Cortex of kidney (tissue), 1 donor: ENCODE measurements around the gene ATP5MG.

Experiments used
- DNase-seq: peaks from one replicate; lab custom pipeline; 2025; lab: John Stamatoyannopoulos, UW

ATP5MG gene

DNA sequence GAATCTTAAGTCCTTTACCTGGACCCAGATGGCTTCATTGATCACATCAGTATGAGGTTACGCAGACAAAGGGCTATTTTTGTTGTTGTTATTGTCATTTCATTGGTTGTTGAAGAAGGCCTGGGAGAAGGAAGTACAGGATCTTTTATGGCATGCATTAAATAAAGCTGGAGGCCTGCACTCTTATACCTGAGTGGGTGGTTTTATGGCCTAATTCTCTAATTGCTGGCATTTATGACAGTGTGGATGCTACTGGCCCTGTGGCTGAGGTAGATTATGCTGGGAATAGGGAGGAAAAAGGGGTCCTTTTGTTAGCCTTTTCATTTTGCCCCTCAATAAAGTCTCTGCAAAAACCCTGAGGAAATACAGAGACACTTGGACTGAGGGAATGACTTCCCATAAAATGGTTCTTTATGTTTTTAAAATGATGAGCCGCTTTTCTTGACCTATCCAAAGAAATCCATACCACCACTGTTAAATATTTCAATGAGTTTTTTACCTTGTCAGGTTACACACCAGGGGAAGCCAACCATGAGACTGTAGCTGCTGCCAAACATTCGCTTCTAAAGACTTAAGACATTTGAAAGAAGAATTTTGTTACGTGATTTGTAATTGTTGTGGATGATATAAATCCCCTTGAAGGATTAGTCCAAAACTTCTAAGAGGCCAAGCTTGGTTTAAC lies 41.6 kb downstream of the ATP5MG start:
- no peak for DNase-seq

DNA sequence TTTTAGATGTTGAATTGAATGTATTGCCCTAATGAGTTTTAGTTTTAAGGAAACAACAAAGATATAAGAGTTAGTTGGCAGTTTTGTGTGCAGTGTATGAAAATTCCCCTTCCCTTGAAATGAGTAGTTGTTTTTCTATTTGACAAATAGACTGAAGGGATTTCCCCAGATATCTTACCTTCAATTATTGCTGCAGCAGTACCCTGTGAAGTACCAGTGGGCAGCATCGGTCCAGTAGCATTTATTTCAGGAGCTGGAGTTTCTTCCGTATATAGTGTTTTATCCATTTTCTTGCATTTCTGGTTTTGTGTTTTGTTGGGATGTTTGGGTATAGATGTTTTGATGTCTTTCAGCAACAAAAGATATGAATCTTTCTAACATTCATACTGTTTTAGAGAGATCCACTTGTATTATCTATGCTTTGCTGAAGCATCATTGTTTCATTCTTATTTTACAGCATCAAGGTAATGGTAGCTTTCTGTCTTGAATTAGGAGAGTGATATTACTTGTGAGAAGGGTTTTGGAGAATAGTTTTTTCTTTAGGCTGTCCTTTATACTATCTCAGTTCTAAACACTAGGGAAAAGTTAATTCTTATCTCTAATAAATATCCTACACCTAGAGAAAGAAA lies 42.3 kb downstream of the ATP5MG start:
- no peak for DNase-seq

- no peak for DNase-seq
These were observed 46.0 kb downstream of the ATP5MG start for GRCh38 chr11:118447423-118447822.

DNA sequence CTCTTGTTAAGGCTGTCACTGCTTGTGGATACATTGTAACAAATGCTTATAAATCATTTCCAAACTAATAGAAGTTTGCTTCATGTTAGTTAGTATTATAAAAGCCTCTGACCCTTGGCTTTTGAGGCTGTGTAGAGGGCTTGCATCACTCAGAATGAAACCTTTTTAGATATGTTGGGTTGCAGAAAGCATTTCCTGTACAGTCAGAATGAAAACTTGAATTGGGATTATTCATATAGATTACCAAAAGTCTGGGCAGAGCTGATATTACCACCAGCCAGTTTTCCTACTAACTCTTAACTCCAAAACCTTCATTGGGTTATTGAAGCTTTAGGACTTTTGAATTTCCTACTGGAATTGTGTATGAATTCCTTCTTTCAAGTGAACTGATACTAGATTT lies 46.9 kb downstream of the ATP5MG start:
- no peak for DNase-seq

DNA sequence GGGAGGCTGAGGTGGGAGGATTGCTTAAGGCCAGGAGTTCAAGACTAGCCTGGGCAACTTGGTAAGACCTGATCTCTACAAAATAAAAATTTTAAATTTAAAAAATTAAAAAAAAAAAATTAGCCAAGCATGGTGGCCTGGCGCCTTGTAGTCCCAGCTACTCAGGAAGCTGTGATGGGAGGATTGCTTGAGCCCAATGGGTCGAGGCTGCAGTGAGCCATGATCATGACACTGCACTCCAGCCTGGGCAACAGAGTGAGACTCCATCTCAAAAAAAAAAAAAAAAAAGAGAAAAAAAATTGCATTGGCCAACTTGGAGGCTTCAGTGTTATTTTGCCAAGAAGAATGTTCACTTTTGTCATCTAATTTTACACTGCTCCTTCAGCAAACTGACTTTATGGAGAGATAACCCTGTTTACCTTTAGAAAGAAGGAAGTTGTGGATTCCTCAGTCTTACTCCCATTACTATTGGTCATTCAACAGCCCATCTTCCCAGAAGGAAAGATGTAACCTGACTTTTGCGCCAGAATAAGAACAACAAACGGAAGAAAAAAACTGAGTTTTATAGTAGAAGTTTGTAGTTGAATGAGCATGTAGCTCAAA lies 48.0 kb downstream of the ATP5MG start:
- no peak for DNase-seq

- no peak for DNase-seq
These were observed 49.0 kb downstream of the ATP5MG start for GRCh38 chr11:118450451-118450850.
